Esophagus muscularis mucosa (tissue), 4 donors: ENCODE measurements around the gene HSPG2. TPM values are rescaled to one million over a fixed set of nuclear protein-coding genes. Genes with fewer than 3 reads are reported as not detected.

Experiments
- DNase-seq: peaks from one replicate; pipeline ENCODE4 v3.0.0-alpha.2; 2017; ENCODE audit errors: extremely low spot score
- H3K27ac ChIP-seq, 4 donors: fragments of 200-600 bp; sonication (generic); replicated peaks in 1 of 4; 1 replicate in 3 of 4; 2 replicates in 1 of 4; pipeline ENCODE4 v1.5.1; 2016 to 2019; ENCODE audit warnings: mild to moderate bottlenecking in 1 of 4
- H3K27me3 ChIP-seq, 4 donors: fragments of 200-600 bp; sonication (generic); one replicate each; pipeline versions ENCODE4 v1.5.1 to v1.6.0; 2016 to 2019
- H3K36me3 ChIP-seq, 4 donors: fragments of 200-600 bp; sonication (generic); one replicate each; pipeline ENCODE4 v1.5.1; 2016 to 2019
- H3K4me1 ChIP-seq, 4 donors: fragments of 200-600 bp; sonication (generic); one replicate each; pipeline ENCODE4 v1.5.1; 2016 to 2019
- H3K4me3 ChIP-seq, 4 donors: fragments of 200-600 bp; sonication (generic); 1 replicate in 2 of 4; 2 replicates in 2 of 4; pipeline ENCODE4 v1.5.1; 2016 to 2019; ENCODE audit warnings: mild to moderate bottlenecking in 4 of 4, moderate library complexity in 1 of 4
- H3K9me3 ChIP-seq, 4 donors: fragments of 200-600 bp; sonication (generic); 1 replicate in 3 of 4; 2 replicates in 1 of 4; pipeline ENCODE4 v1.5.1; 2016 to 2019
- CTCF ChIP-seq, 3 experiments: fragments of 200-600 bp in 2 of 3; fragments of 450-650 bp in 1 of 3; sonication (generic) in 2 of 3; IDR thresholded peaks; one replicate each; pipeline ENCODE4 v1.5.1; 2017 to 2019; ENCODE audit warnings: antibody characterized with exemption in 3 of 3, mild to moderate bottlenecking in 2 of 3, moderate library complexity in 1 of 3
- EP300 ChIP-seq: sonication (generic); formaldehyde crosslinking; IDR thresholded peaks from one replicate; pipeline ENCODE4 v1.6.1; 2017; ENCODE audit warnings: antibody characterized with exemption
- POLR2A ChIP-seq: fragments of 450-650 bp; IDR thresholded peaks from one replicate; pipeline ENCODE4 v1.6.1; 2017; ENCODE audit warnings: antibody characterized with exemption, moderate library complexity, mild to moderate bottlenecking, low read depth
- POLR2AphosphoS5 ChIP-seq, 2 donors: sonication (generic); formaldehyde crosslinking; IDR thresholded peaks; one replicate each; pipeline ENCODE4 v1.6.1; 2017; ENCODE audit warnings: antibody characterized with exemption in 2 of 2
- WGBS: methylation state at CpG from one replicate; pipeline ENCODE4 v1.1.5; 2018; 5-methylcytosine and 5-hydroxymethylcytosine counted together
- intact Hi-C: fragments of 100-400 bp; cut with DNase I; formaldehyde crosslinking; loops from one replicate; pipeline ENCODE4 v1.15.1; 2023
- total RNA-seq, 4 donors: library from RNA; depleted of rRNA; stranded (reverse); fragments of >200 nt; gene quantifications; one replicate each; pipeline versions ENCODE4 v1.1.0 to v1.2.1, GENCODE V29; 2016

The HSPG2 gene
- total RNA-seq, 4 donors from 2014 or later = 414 to 1,199 (median 595) TPM

- Histone ChIP-seq H3K9me3 (no peaks in the 10 kb centered on the region), H3K4me3 (no peak overlapping the region), H3K4me1 (peaks cover 83 to 89% (median 86%) of the 10 kb centered on the region in 4 donors), H3K27ac (peak overlapping the region; percentile 92 to 98 (median 94)), H3K36me3 (no peaks in the 10 kb centered on the region), H3K27me3 (no peaks in the 10 kb centered on the region)
- peak in 1 of 2 donors; percentile 87 for TF ChIP-seq POLR2AphosphoS5 (IDR thresholded peaks at IDR 0.05)
- no peak for TF ChIP-seq POLR2A
- TF ChIP-seq CTCF (IDR thresholded peaks at IDR 0.05) = peak; percentile 52 to 75 (median 68)
- TF ChIP-seq EP300 = no peak
- intact Hi-C loops = loop anchor here (5.0 kb wide), 1 partner anchor 38 kb away; no protein-coding TSS in a partner anchor
- 30% methylated on average over 9 of the region's 9 CpGs for WGBS
- peak; percentile 96 for DNase-seq
These were observed 2.7 kb upstream of the HSPG2 start for GRCh38 chr1:21939650-21940374.

GRCh38 chr1:21938732-21939538 lies 1.8 kb upstream of the HSPG2 start:
- TF ChIP-seq POLR2AphosphoS5 (IDR thresholded peaks at IDR 0.05) = peak in 1 of 2 donors; percentile 57
- TF ChIP-seq POLR2A = no peak
- no peak for TF ChIP-seq CTCF (IDR thresholded peaks at IDR 0.05)
- no peak for TF ChIP-seq EP300
- Histone ChIP-seq H3K4me1 (peaks cover 76 to 89% (median 86%) of the 10 kb centered on the region in 4 donors), H3K27me3 (no peaks in the 10 kb centered on the region), H3K4me3 (peak overlapping the region in 3 of 4 donors; percentile 77 to 95 (median 86)), H3K9me3 (no peaks in the 10 kb centered on the region), H3K36me3 (no peaks in the 10 kb centered on the region), H3K27ac (peak overlapping the region; percentile 92 to 98 (median 94))
- intact Hi-C loops = loop anchor here (5.0 kb wide), 1 partner anchor 37 kb away; no protein-coding TSS in a partner anchor
- no peak for DNase-seq
- WGBS = 39% methylated on average over 10 of the region's 11 CpGs

- Histone ChIP-seq H3K27ac (peak overlapping the region; percentile 92 to 98 (median 94)), H3K27me3 (no peaks in the 10 kb centered on the region), H3K9me3 (no peaks in the 10 kb centered on the region), H3K36me3 (no peaks in the 10 kb centered on the region), H3K4me3 (peak overlapping the region; percentile 77 to 95 (median 88)), H3K4me1 (peaks cover 76 to 89% (median 86%) of the 10 kb centered on the region in 4 donors)
- intact Hi-C loops = loop anchor here (5.0 kb wide), 1 partner anchor 35 kb away; no protein-coding TSS in a partner anchor
- no peak for TF ChIP-seq POLR2A
- peak in 1 of 2 donors; percentile 65 for TF ChIP-seq POLR2AphosphoS5 (IDR thresholded peaks at IDR 0.05)
- no peak for TF ChIP-seq CTCF (IDR thresholded peaks at IDR 0.05)
- no peak for TF ChIP-seq EP300
- 14% methylated on average over 25 of the region's 69 CpGs for WGBS
- DNase-seq = no peak
These were observed 437 bp upstream of the HSPG2 start for GRCh38 chr1:21937372-21938121.

GRCh38 chr1:21936366-21937031 lies 611 bp downstream of the HSPG2 start:
- TF ChIP-seq EP300 (no peak), CTCF (IDR thresholded peaks at IDR 0.05) (no peak), POLR2A (no peak), POLR2AphosphoS5 (IDR thresholded peaks at IDR 0.05) (no peak)
- H3K9me3 ChIP-seq = no peaks in the 10 kb centered on the region
- no peak for DNase-seq
- H3K27me3 ChIP-seq = no peaks in the 10 kb centered on the region
- peak overlapping the region; percentile 77 to 95 (median 88) for H3K4me3 ChIP-seq
- H3K4me1 ChIP-seq = peaks cover 76 to 89% (median 86%) of the 10 kb centered on the region in 4 donors
- H3K27ac ChIP-seq = peak overlapping the region; percentile 93 to 99 (median 98)
- WGBS = 23% methylated on average over 5 of the region's 34 CpGs
- intact Hi-C loops = loop anchor here (5.0 kb wide), 1 partner anchor 34 kb away; no protein-coding TSS in a partner anchor
- H3K36me3 ChIP-seq = no peaks in the 10 kb centered on the region
